Measurements from ENCODE around the gene PCP4. TPM values are rescaled to one million over a fixed set of nuclear protein-coding genes. Genes with fewer than 3 reads are reported as not detected.
A peak's percentile ranks its signal among the peaks of the same experiment; 100 is the strongest.

Gene PCP4
- total and polyA plus RNA-seq, 2 donors from 2014 or later = 26.9 to 69.4 TPM

GRCh38 chr21:39843916-39844315, 23.3 kb upstream of the PCP4 start:
- intact Hi-C loops (cut with DNase I) = no loop called here
- Histone ChIP-seq H3K9me3 (ENCODE audit: control insufficient read depth in 2 of 3, insufficient read depth in 1 of 3, low read length in 3 of 3) (no peaks in the 10 kb centered on the region), H3K9ac (ENCODE audit: low read length in 3 of 3) (no peak overlapping the region), H3K27ac (ENCODE audit: low read depth in 2 of 2, low read length in 2 of 2) (no peak overlapping the region), H3K27me3 (ENCODE audit: control insufficient read depth, insufficient read depth, low read length) (no peaks in the 10 kb centered on the region), H3K36me3 (ENCODE audit: control insufficient read depth in 2 of 3, insufficient read depth in 3 of 3, low read length in 3 of 3) (no peaks in the 10 kb centered on the region), H3K4me3 (ENCODE audit: low read length in 3 of 3) (no peak overlapping the region), H3K4me1 (ENCODE audit: control insufficient read depth in 2 of 3, insufficient read depth in 2 of 3, low read depth in 1 of 3, low read length in 3 of 3) (no peaks in the 10 kb centered on the region)
- DNase-seq = no peak
- FAIRE-seq = no peak
- TF ChIP-seq, protein P1, sequence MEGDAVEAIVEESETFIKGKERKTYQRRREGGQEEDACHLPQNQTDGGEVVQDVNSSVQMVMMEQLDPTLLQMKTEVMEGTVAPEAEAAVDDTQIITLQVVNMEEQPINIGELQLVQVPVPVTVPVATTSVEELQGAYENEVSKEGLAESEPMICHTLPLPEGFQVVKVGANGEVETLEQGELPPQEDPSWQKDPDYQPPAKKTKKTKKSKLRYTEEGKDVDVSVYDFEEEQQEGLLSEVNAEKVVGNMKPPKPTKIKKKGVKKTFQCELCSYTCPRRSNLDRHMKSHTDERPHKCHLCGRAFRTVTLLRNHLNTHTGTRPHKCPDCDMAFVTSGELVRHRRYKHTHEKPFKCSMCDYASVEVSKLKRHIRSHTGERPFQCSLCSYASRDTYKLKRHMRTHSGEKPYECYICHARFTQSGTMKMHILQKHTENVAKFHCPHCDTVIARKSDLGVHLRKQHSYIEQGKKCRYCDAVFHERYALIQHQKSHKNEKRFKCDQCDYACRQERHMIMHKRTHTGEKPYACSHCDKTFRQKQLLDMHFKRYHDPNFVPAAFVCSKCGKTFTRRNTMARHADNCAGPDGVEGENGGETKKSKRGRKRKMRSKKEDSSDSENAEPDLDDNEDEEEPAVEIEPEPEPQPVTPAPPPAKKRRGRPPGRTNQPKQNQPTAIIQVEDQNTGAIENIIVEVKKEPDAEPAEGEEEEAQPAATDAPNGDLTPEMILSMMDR (IDR thresholded peaks at IDR 0.05; ENCODE audit: borderline replicate concordance, extremely low read depth, insufficient read depth) = no peak

DNA sequence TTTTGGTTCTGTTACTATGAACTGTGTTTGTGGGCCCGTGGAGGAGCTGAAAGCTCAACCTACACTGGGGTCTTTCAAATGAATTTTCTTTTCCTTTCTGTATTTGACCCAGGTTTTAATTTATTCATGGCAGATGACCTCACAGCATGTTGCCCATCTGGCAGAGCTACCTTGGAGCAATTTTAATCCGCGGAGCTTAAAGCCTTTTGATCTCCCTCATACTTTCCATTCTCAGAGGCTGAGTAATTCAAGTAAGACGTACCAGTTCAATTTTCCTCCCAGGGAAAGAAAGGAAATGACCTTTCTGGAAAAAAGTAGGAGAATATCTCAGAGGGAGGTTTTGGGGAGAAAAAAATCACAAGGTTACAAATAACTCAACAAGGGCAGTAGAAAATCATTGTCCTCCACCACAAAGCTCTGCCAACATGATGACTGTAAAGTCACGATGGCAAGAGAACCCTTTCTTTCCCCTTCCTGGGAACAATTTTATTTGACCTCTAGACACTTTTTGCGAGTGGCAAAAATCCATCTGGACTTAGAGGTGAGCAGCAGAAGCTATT, 21.6 kb upstream of the PCP4 start:
- H3K27ac ChIP-seq (ENCODE audit: low read depth in 2 of 2, low read length in 2 of 2) = peak overlapping the region in 1 of 2 donors; percentile 30
- no peaks in the 10 kb centered on the region for H3K27me3 ChIP-seq (ENCODE audit: control insufficient read depth, insufficient read depth, low read length)
- intact Hi-C loops (cut with DNase I) = no loop called here
- FAIRE-seq = no peak
- DNase-seq = peak in 2 of 5 donors; percentile 22 to 40
- no peaks in the 10 kb centered on the region for H3K36me3 ChIP-seq (ENCODE audit: control insufficient read depth in 2 of 3, insufficient read depth in 3 of 3, low read length in 3 of 3)
- H3K4me3 ChIP-seq (ENCODE audit: low read length in 3 of 3) = no peak overlapping the region
- H3K9ac ChIP-seq (ENCODE audit: low read length in 3 of 3) = no peak overlapping the region
- no peaks in the 10 kb centered on the region for H3K4me1 ChIP-seq (ENCODE audit: control insufficient read depth in 2 of 3, insufficient read depth in 2 of 3, low read depth in 1 of 3, low read length in 3 of 3)
- no peaks in the 10 kb centered on the region for H3K9me3 ChIP-seq (ENCODE audit: control insufficient read depth in 2 of 3, insufficient read depth in 1 of 3, low read length in 3 of 3)
- TF ChIP-seq, protein P1 (IDR thresholded peaks at IDR 0.05; ENCODE audit: borderline replicate concordance, extremely low read depth, insufficient read depth) = no peak

DNA sequence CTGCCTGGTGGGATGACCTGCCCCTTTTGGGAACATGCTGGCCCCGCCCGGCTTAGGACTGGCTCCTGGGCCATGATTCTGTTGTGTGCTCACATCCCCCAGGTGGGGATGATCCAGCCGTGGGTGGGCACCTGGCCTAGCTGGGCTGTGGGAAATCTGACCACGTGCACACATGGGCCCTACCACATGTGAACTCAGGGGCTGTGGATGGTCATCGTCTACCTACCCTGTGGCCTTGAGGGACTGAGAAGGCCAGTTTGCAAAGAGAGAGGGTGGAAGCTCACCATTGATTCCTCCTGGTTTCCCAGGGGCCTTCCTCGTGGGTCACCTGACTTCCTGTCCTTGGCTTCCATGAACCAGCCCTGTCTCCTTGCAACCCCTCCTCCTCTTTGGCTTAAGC, 19.4 kb upstream of the PCP4 start:
- Histone ChIP-seq H3K27me3 (ENCODE audit: control insufficient read depth, insufficient read depth, low read length) (no peaks in the 10 kb centered on the region), H3K36me3 (ENCODE audit: control insufficient read depth in 2 of 3, insufficient read depth in 3 of 3, low read length in 3 of 3) (no peaks in the 10 kb centered on the region), H3K4me3 (ENCODE audit: low read length in 3 of 3) (no peak overlapping the region), H3K9me3 (ENCODE audit: control insufficient read depth in 2 of 3, insufficient read depth in 1 of 3, low read length in 3 of 3) (no peaks in the 10 kb centered on the region), H3K4me1 (ENCODE audit: control insufficient read depth in 2 of 3, insufficient read depth in 2 of 3, low read depth in 1 of 3, low read length in 3 of 3) (no peaks in the 10 kb centered on the region), H3K27ac (ENCODE audit: low read depth in 2 of 2, low read length in 2 of 2) (no peak overlapping the region), H3K9ac (ENCODE audit: low read length in 3 of 3) (no peak overlapping the region)
- no peak for DNase-seq
- intact Hi-C loops (cut with DNase I) = no loop called here
- no peak for FAIRE-seq
- TF ChIP-seq, protein P1 (IDR thresholded peaks at IDR 0.05; ENCODE audit: borderline replicate concordance, extremely low read depth, insufficient read depth) = no peak

Measured in kidney (tissue), 14 donors.